GM23248 (cell line): ENCODE results near the gene BIK. TPM values are rescaled to one million over a fixed set of nuclear protein-coding genes. Genes with fewer than 3 reads are reported as not detected.
A peak's percentile ranks its signal among the peaks of the same experiment; 100 is the strongest.

ENCODE experiments used
- DNase-seq: peaks from one replicate; pipeline ENCODE4 v3.0.0-alpha.2; 2015
- H2AFZ ChIP-seq: fragments of 200-600 bp; sonication (generic); 2 replicates; pipeline ENCODE4 v1.6.1; 2016; ENCODE audit warnings: antibody characterized with exemption
- H3F3A ChIP-seq: fragments of 200-600 bp; sonication (generic); 2 replicates; pipeline ENCODE4 v1.6.1; 2016; ENCODE audit warnings: mild to moderate bottlenecking, antibody characterized with exemption, mixed run types; ENCODE audit not compliant: insufficient read depth
- H3K27ac ChIP-seq: fragments of 200-600 bp; sonication (generic); 2 replicates; pipeline ENCODE4 v1.5.1; 2016; ENCODE audit warnings: mild to moderate bottlenecking
- H3K27me3 ChIP-seq: fragments of 200-600 bp; sonication (generic); replicated peaks from 2 replicates; pipeline ENCODE4 v1.6.1; 2016; ENCODE audit warnings: mild to moderate bottlenecking; ENCODE audit not compliant: insufficient read depth
- H3K36me3 ChIP-seq: fragments of 200-600 bp; sonication (generic); 2 replicates; pipeline ENCODE4 v1.6.1; 2016; ENCODE audit warnings: low read depth, mild to moderate bottlenecking
- H3K4me1 ChIP-seq: fragments of 200-600 bp; sonication (generic); 2 replicates; pipeline ENCODE4 v1.6.1; 2016; ENCODE audit warnings: mild to moderate bottlenecking; ENCODE audit not compliant: insufficient read depth
- H3K4me2 ChIP-seq: fragments of 200-600 bp; sonication (generic); one replicate; pipeline ENCODE4 v1.6.1; 2016; ENCODE audit warnings: mild to moderate bottlenecking; ENCODE audit not compliant: unreplicated experiment
- H3K4me3 ChIP-seq: fragments of 200-600 bp; sonication (generic); 2 replicates; pipeline ENCODE4 v1.5.1; 2016; ENCODE audit warnings: mild to moderate bottlenecking
- H3K79me2 ChIP-seq: fragments of 200-600 bp; sonication (generic); 2 replicates; pipeline ENCODE4 v1.6.1; 2016; ENCODE audit warnings: mild to moderate bottlenecking; ENCODE audit not compliant: insufficient read depth
- H3K9ac ChIP-seq: fragments of 200-600 bp; sonication (generic); 2 replicates; pipeline ENCODE4 v1.6.1; 2016; ENCODE audit warnings: mild to moderate bottlenecking
- H3K9me2 ChIP-seq: fragments of 200-600 bp; sonication (generic); 2 replicates; pipeline ENCODE4 v1.6.1; 2016; ENCODE audit warnings: mixed run types, mild to moderate bottlenecking, moderate library complexity; ENCODE audit not compliant: insufficient read depth
- H3K9me3 ChIP-seq: fragments of 200-600 bp; sonication (generic); one replicate; pipeline ENCODE4 v1.6.1; 2017; ENCODE audit warnings: low read depth
- H4K20me1 ChIP-seq: fragments of 200-600 bp; sonication (generic); 2 replicates; pipeline ENCODE4 v1.6.0; 2016; ENCODE audit not compliant: insufficient read depth
- EZH2 ChIP-seq: fragments of 200-600 bp; sonication (generic); IDR thresholded peaks from 2 replicates; pipeline ENCODE4 v1.6.1; 2018; ENCODE audit warnings: antibody characterized with exemption, mild to moderate bottlenecking; ENCODE audit not compliant: insufficient read depth, poor library complexity, severe bottlenecking
- EZH2phosphoT487 ChIP-seq: fragments of 200-600 bp; sonication (generic); IDR thresholded peaks from 2 replicates; pipeline ENCODE4 v1.6.1; 2018; ENCODE audit warnings: antibody characterized with exemption, moderate library complexity, mild to moderate bottlenecking, low read depth; ENCODE audit not compliant: insufficient read depth
- WGBS, 2 experiments: methylation state at CpG; one replicate each; pipeline ENCODE4 v1.1.6; 2015 to 2017; ENCODE audit warnings: low lambda C conversion rate in 2 of 2, low coverage in 1 of 2; ENCODE audit errors: missing lambda C conversion rate in 2 of 2; 5-methylcytosine and 5-hydroxymethylcytosine counted together
- in situ Hi-C: fragments of 300-500 bp; cut with MboI; formaldehyde crosslinking; loops from 2 replicates; pipeline ENCODE4 v1.15.0; 2020
- polyA plus RNA-seq: library from polyadenylated mRNA; unstranded; fragments of >200 nt; fragmentation: Nextera tagmentation; extraction: Ambion mirVana; gene quantifications from 2 replicates; pipeline ENCODE4 v1.2.1, GENCODE V29; 2016
- total RNA-seq: library from RNA; depleted of rRNA; stranded (reverse); fragments of >200 nt; shearing (Covaris generic); gene quantifications from 2 replicates; pipeline ENCODE4 v1.2.3, GENCODE V29; 2014

Gene BIK
- total and polyA plus RNA-seq, 2 experiments from 2014 or later: not detected

- Histone ChIP-seq H3K36me3 (peaks cover 17% of the 10 kb centered on the region; the same call in 1 of the 2 replicates), H2AFZ (no peak overlapping the region), H3K4me1 (peaks cover 9% of the 10 kb centered on the region; the same call in 1 of the 2 replicates), H4K20me1 (peaks cover 5% of the 10 kb centered on the region; the same call in 1 of the 2 replicates), H3K27me3 (no peaks in the 10 kb centered on the region), H3K79me2 (peaks cover 45% of the 10 kb centered on the region), H3K9me2 (no peaks in the 10 kb centered on the region), H3K9me3 (no peaks in the 10 kb centered on the region), H3K27ac (no peak overlapping the region), H3K4me3 (no peak overlapping the region), H3K9ac (no peak overlapping the region), H3K4me2 (no peak overlapping the region), H3F3A (peaks cover 6% of the 10 kb centered on the region; the same call in 1 of the 2 replicates)
- 98 to 99% methylated on average over 8 of the region's 8 CpGs for WGBS, 2 experiments
- no peak for DNase-seq
- in situ Hi-C loops: no loop called here
- TF ChIP-seq EZH2: no peak
- no peak for TF ChIP-seq EZH2phosphoT487
Measured at GRCh38 chr22:43160497-43161126, 50.1 kb downstream of the BIK start.

DNA sequence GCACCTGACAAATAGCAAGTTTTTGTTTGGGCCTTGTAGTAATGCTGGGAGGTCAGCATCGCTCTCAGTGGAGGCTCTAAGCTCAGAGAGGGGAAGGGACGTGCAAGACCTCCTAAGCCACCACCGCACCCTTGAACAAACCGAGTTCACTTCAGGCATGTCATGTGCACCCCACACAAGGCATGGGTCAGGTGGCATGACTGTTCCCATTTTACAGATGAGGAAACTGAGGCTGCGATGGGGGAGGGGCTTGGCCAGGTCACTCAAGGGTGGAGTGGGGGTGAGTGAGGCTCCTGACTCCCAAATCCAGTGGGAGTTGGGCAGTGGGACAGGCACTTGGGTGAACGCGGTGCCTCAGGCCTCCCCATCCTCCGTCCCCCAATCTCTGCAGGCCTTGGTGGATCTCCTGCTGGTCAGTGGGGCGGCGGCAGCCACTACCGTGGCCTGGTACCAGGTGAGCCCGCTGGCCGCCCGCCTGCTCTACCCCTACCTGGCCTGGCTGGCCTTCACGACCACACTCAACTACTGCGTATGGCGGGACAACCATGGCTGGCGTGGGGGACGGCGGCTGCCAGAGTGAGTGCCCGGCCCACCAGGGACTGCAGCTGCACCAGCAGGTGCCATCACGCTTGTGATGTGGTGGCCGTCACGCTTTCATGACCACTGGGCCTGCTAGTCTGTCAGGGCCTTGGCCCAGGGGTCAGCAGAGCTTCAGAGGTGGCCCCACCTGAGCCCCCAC, 52.0 kb downstream of the BIK start:
- Histone ChIP-seq H3K27me3 (no peaks in the 10 kb centered on the region), H3K4me3 (no peak overlapping the region), H3K79me2 (peaks cover 27% of the 10 kb centered on the region), H3K4me1 (peaks cover 6% of the 10 kb centered on the region; the same call in 1 of the 2 replicates), H3K9me2 (no peaks in the 10 kb centered on the region), H3F3A (peaks cover 6% of the 10 kb centered on the region; the same call in 1 of the 2 replicates), H3K9me3 (no peaks in the 10 kb centered on the region), H3K4me2 (no peak overlapping the region), H3K36me3 (peaks cover 17% of the 10 kb centered on the region; the same call in 1 of the 2 replicates), H3K9ac (no peak overlapping the region), H2AFZ (no peak overlapping the region), H4K20me1 (no peaks in the 10 kb centered on the region; the same call in 1 of the 2 replicates), H3K27ac (no peak overlapping the region)
- no peak for DNase-seq
- no peak for TF ChIP-seq EZH2
- no peak for TF ChIP-seq EZH2phosphoT487
- in situ Hi-C loops: no loop called here
- WGBS, 2 experiments: 96 to 97% methylated on average over 23 to 24 of the region's 24 CpGs

GRCh38 chr22:43163241-43163795, 52.8 kb downstream of the BIK start:
- WGBS, 2 experiments: 75 to 81% methylated on average over 14 to 17 of the region's 18 CpGs
- no peak for DNase-seq
- Histone ChIP-seq H3K27me3 (no peaks in the 10 kb centered on the region), H2AFZ (no peak overlapping the region), H3K27ac (no peak overlapping the region), H3K4me3 (no peak overlapping the region), H3K9me2 (no peaks in the 10 kb centered on the region), H3K4me1 (peaks cover 6% of the 10 kb centered on the region; the same call in 1 of the 2 replicates), H3K9ac (no peak overlapping the region), H3F3A (peaks cover 6% of the 10 kb centered on the region; the same call in 1 of the 2 replicates), H3K79me2 (peaks cover 19% of the 10 kb centered on the region), H3K36me3 (peaks cover 17% of the 10 kb centered on the region; the same call in 1 of the 2 replicates), H3K4me2 (no peak overlapping the region), H4K20me1 (no peaks in the 10 kb centered on the region; the same call in 1 of the 2 replicates), H3K9me3 (no peaks in the 10 kb centered on the region)
- TF ChIP-seq EZH2: no peak
- TF ChIP-seq EZH2phosphoT487: no peak
- in situ Hi-C loops: no loop called here

DNA sequence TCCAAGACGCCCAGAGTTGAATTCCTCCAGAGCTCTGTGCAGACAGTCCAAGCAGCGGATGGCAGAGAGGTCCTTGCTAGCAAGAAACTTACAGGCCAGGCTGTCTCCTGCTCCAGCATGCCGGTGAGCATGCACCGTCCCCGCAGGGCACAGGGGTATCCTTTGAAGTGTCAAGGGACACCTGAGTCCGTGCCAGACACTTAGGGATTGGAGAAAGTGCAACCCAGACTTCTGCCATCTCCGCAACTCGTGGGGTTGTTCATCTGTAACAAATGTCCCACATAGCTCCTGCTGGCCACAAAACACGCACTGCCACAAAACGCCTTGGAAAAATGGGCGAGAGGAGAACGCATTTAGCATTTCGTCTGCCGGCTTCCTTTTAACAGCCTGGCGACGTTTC, 54.1 kb downstream of the BIK start:
- peaks cover 17% of the 10 kb centered on the region; the same call in 1 of the 2 replicates for H3K36me3 ChIP-seq
- no peak overlapping the region for H3K27ac ChIP-seq
- in situ Hi-C loops: no loop called here
- H3K4me1 ChIP-seq: peaks cover 6% of the 10 kb centered on the region; the same call in 1 of the 2 replicates
- H3F3A ChIP-seq: peaks cover 6% of the 10 kb centered on the region; the same call in 1 of the 2 replicates
- H3K9ac ChIP-seq: no peak overlapping the region
- H3K79me2 ChIP-seq: 0 out of 2 replicates have a peak, but pooled peaks cover 11% of the 10 kb centered on the region
- no peak overlapping the region for H3K4me2 ChIP-seq
- TF ChIP-seq EZH2phosphoT487 (no peak), EZH2 (no peak)
- no peaks in the 10 kb centered on the region for H3K27me3 ChIP-seq
- H3K9me3 ChIP-seq: no peaks in the 10 kb centered on the region
- H3K9me2 ChIP-seq: no peaks in the 10 kb centered on the region
- peak; percentile 19 for DNase-seq
- no peak overlapping the region for H2AFZ ChIP-seq
- H4K20me1 ChIP-seq: no peaks in the 10 kb centered on the region
- H3K4me3 ChIP-seq: no peak overlapping the region
- WGBS, 2 experiments: 31 to 37% methylated on average over 16 of the region's 16 CpGs
